Measurements from ENCODE around the gene TMEM256. TPM values are rescaled to one million over a fixed set of nuclear protein-coding genes. Genes with fewer than 3 reads are reported as not detected.
A peak's percentile ranks its signal among the peaks of the same experiment; 100 is the strongest.

TMEM256 gene
- total and polyA plus RNA-seq, 9 of the 15 experiments (the other 6 are each of a cell fraction or from before 2014, with no cell fraction given) = 43.4 to 177 (median 68.5) TPM

- TF ChIP-seq CCNT2 (IDR thresholded peaks at IDR 0.05; ENCODE audit: borderline replicate concordance, extremely low read depth, insufficient read length, low read depth, low read length) (no peak), HSF4 (CRISPR knock-in tag; IDR thresholded peaks at IDR 0.05; ENCODE audit: borderline replicate concordance) (no peak), RNF2 (IDR thresholded peaks at IDR 0.05) (no peak), SMAD4 (CRISPR knock-in tag; conservative IDR thresholded peaks at IDR 0.05) (0 out of 2 replicates have a peak, but pooled peaks have one; percentile 28), TCFL5 (CRISPR knock-in tag; conservative IDR thresholded peaks at IDR 0.05) (no peak), PYGO2 (tag; IDR thresholded peaks at IDR 0.05) (no peak), DDX20 (tag; IDR thresholded peaks at IDR 0.05; ENCODE audit: low read depth) (no peak), SREBF1 (IDR thresholded peaks at IDR 0.05; ENCODE audit: borderline replicate concordance, low read depth, low read length) (no peak), SRSF9 (IDR thresholded peaks at IDR 0.05; ENCODE audit: borderline replicate concordance, low read depth, low read length) (no peak), ZBTB49 (CRISPR knock-in tag; IDR thresholded peaks at IDR 0.05; ENCODE audit: borderline replicate concordance) (no peak), NRF1 (conservative IDR thresholded peaks at IDR 0.05 in 1 of 2, IDR thresholded peaks at IDR 0.05 in 1 of 2) (peak; percentile 39 to 54; a peak in 3 of 4 replicates), ZBTB2 (IDR thresholded peaks at IDR 0.05) (no peak), L3MBTL2 (IDR thresholded peaks at IDR 0.05) (0 out of 2 replicates have a peak, but pooled peaks have one; percentile 48), MAFK (IDR thresholded peaks at IDR 0.05; ENCODE audit: low read length) (no peak), BRCA1 (IDR thresholded peaks at IDR 0.05) (no peak), BRCA1 (CRISPR knock-in tag; IDR thresholded peaks at IDR 0.05) (no peak), E2F5 (CRISPR knock-in tag; IDR thresholded peaks at IDR 0.05) (no peak), CEBPB (tag; IDR thresholded peaks at IDR 0.05) (no peak), ZC3H8 (IDR thresholded peaks at IDR 0.05) (no peak), FOXM1 (IDR thresholded peaks at IDR 0.05; ENCODE audit: low read depth) (no peak), FOXM1 (CRISPR knock-in tag; IDR thresholded peaks at IDR 0.05; ENCODE audit: low read depth) (no peak), ESRRB (CRISPR knock-in tag; IDR thresholded peaks at IDR 0.05; ENCODE audit: borderline replicate concordance) (no peak), OTX1 (CRISPR knock-in tag; IDR thresholded peaks at IDR 0.05) (no peak), SPI1 (IDR thresholded peaks at IDR 0.05; ENCODE audit: borderline replicate concordance, low read depth, low read length) (no peak), ZBTB1 (CRISPR knock-in tag; IDR thresholded peaks at IDR 0.05; ENCODE audit: borderline replicate concordance, low read depth) (peak; percentile 35; the same call in 1 of the 2 replicates), ZNF668 (CRISPR knock-in tag; IDR thresholded peaks at IDR 0.05) (no peak)
Observed at GRCh38 chr17:7435676-7436555, 32.0 kb upstream of the TMEM256 start (continued).
